NB4 (cell line): ENCODE measurements around the gene SNX9.

Experiments
- CTCF ChIP-seq: IDR thresholded peaks from one replicate; pipeline ENCODE4 v1.5.1; 2012; ENCODE audit warnings: low read depth, low read length
- MYC ChIP-seq: IDR thresholded peaks from 2 replicates; pipeline ENCODE4 v1.6.1; 2011; ENCODE audit warnings: low read depth, low read length
- POLR2A ChIP-seq: IDR thresholded peaks from 2 replicates; pipeline ENCODE4 v1.6.1; 2011; ENCODE audit warnings: mild to moderate bottlenecking; ENCODE audit not compliant: insufficient read length; ENCODE audit errors: extremely low read depth

GRCh38 chr6:157891544-157892362 is 68.7 kb downstream of the SNX9 start:
- no peak for TF ChIP-seq CTCF
- no peak for TF ChIP-seq POLR2A
- no peak for TF ChIP-seq MYC
